GM19438 (cell line): ENCODE measurements around the gene ZNHIT1.
"Not testable (repeated sequence)": the region's sequence is repeated elsewhere in the genome, so short reads cannot be mapped to it uniquely, and the experiment has no call there.

Experiments
- ATAC-seq: cut with Tn5 transposase; IDR thresholded peaks from one replicate; pipeline ENCODE4 v1.9.1; 2021; ENCODE audit warnings: low read depth; ENCODE audit not compliant: unreplicated experiment

Gene ZNHIT1

DNA sequence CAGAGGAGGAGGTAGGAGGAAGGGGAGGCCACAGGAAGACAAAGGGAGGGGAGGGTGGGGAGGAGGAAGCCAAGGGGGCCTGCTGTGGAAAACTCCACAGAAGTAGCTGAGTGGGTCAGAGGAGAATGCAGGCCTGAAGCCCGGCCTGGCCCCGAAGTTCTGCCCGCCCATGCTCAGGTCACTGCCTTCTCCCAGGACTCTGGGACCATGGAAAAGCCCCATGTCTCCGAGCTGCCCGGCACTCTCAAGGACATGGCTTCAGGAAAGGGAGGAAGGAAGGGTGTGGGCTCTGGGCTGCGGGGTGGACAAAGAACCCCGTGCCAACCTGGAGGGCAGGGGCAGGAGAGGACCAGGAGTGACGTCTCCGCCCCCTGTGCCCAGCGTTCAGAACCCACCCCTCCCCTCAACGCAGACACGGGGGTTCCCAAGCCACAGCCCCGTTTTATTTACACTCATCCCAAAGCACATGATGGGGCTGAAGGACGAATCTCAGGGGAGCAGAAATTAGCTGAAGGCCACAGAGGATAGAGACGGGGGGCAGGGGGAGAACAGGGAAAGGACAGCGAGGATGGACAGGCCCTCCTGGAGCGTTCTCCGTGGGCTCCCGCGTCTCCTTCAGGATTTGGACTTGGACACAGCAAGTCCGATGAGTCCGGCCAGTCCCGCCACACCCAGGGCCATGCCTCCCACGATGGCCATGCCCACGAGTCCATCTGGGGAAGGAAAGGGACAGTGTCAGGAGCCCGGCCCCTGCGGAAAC lies 21.4 kb downstream of the ZNHIT1 start:
- ATAC-seq = no peak

DNA sequence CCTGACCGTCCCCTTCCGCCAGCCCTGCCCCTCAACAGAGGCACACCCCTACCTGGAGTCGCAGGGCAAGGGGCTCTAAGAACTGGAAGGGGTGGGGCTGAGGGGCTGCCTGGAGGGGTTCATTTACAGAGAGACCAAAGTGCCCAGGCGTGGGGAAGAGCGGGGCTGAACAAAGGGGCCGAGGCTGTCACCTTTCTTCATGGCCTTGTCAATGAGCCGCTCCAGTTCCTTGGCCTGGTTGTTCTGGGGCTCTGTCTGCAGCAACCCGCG lies 21.9 kb downstream of the ZNHIT1 start:
- ATAC-seq = no peak

DNA sequence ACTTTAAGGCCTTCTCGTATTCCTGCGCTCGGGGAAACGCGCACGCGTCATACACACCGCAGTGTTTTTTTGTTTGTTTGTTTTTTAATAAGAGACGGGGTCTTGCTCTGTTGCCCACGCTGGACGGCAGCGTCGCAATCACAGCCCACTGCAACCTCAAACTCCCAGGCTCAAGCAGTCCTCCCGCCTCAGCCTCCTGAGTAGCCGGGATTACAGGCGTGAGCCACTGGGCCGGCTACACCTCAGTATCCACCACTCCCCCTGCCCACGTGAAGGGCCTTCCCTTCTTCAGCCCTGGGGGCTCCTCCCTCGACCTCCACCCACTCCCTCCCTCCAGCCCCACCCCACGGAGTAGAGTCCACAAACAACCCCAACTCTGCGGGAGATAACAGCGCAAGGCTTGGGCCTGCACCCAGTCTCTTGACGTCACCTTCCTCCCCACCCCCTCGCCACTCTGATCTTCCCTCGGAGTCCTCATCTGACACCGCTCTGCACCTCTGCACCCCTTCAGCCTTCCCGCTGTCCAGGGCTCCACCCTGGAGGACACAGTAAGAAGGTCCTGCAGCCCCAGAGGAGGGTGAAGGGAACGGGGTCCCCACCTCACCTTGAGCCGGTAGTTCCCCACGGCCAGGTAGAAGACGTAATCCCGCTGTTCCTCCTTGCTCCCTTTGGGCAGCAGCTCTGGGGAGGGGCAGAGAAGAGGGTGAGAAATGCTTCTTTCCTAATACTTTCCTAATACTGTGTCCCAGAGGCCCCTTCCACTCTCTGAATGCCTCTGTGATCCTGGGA lies 22.5 kb downstream of the ZNHIT1 start:
- no peak for ATAC-seq

DNA sequence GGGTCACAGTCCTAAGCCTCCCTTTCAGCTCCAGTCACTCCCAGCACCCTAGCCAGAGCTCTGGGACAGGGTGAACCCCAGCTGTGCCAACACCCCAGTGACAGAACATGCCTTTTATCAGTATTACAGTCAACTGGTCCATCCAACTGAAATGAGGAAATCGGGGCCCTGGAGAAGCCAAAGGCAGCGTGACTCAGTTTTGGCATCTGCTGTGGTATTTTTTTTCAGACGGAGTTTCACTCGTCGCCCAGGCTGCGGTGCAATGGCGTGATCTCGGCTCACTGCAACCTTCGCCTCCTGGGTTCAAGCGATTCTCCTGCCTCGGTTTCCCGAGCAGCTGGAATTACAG lies 23.0 kb downstream of the ZNHIT1 start:
- no peak for ATAC-seq

DNA sequence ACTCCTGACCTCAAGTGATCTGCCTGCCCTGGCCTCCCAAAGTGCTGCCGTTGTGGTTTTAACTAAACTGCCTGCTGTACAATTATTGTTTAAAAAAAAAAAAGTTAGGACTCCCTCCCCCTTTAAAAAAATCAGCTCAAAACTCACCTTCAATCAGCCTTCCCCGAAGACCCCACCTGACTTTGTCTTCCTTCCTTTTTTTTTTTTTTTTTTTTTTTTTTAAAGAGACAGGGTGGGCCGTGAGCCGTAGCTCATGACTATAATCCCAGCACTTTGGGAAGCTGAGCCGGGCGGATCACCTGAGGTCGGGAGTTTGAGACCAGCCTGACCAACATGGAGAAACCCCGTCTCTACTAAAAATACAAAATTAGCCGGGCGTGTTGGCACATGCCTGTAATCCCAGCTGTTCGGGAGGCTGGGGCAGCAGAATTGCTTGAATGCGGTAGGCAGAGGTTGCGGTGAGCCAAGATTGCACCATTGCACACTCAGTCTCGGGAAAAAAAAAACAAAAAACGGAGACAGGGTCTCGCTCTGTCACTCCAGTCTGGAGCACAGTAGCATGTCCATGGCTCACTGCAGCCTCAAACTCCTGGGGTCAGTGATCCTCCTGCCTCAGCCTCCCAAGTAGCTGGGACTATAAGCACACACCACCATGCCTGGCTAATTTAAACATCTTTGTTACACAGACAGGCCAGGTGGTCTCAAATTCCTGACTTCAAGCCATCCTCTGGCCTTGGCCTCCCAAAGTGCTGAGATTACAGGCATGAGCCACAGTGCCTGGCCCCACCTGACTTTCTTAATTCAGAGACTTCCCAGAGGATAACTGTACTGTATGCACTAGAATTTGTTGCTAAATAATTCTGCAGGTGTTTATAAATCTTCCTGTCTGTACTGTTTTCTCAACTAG lies 23.7 kb downstream of the ZNHIT1 start:
- ATAC-seq = no peak

DNA sequence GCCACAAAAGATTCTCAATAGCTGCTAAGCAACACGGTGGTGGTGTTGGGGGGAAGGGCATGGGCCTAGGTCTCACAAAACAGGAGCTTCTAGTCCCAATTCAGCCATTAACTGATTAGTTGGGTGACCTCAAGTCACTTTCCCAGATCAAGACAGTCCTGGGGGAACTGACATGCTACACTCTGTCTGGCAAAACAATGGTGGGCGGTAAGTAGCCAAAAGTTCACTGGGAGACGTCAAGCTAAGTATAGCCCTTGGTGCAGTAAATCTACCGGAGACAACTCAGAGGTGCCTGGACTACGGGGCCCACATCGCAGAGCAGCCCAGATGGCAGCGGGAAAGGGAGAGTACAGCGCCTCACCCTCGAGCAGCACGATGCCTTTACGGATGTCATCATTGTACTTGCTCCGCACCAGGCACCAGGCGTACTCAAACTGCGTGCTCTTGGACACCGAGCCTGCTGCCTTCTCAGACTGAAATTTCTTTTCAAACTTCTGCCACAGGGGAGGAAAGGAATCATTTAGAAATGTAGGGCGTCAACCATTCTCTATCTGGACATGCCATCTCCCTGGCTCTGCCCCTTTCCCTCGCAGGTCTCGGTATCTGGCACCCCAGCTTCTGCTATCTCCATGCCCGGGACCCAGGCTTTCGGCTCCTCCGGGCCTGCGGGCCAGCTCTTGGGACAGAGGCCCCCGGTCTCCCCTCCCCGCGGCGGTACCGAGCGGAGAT lies 25.8 kb downstream of the ZNHIT1 start:
- no peak for ATAC-seq

DNA sequence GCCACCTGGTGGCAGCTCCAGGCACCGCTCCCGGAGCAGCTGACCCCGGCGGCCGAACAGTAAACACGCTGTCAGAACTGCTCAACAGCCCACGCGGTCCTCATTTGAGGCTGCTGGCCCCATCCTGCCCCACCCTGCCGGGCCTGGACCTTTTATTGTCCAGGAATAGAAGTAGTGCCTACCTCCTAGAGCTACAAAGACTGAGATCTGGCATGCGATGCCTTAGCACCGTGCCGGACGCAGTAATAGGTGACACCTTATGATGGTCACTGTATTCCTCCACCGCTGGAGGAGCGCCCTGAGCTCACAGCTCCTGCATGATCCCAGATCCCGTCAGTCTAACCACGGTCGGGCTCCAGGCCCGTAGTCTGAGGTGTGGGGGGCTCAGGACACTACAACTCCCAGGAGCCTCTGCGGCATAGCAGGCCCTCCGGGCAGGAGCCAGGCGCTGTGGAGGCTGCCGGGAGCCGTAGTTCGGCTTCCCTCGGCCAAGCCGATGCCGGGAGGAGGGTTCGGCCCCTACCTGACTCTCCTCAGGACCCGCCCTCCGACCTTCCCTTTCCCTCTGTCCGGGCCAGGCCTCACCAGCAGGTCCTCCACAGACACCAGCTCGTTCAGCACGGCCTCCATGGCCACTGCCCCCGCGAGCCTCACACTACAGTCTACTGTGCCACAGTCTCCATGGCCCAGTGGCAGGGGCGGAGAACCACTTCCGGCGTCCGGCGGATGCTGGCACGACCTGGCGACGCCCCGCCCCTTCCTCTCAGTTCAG lies 26.6 kb downstream of the ZNHIT1 start, which contains the start of gene FIS1:
FIS1 (minus strand) TSS at position 707 of the 772 bp plus-strand sequence; CDS start at position 630, 77 bp downstream.
- ATAC-seq = peak; percentile 91

DNA sequence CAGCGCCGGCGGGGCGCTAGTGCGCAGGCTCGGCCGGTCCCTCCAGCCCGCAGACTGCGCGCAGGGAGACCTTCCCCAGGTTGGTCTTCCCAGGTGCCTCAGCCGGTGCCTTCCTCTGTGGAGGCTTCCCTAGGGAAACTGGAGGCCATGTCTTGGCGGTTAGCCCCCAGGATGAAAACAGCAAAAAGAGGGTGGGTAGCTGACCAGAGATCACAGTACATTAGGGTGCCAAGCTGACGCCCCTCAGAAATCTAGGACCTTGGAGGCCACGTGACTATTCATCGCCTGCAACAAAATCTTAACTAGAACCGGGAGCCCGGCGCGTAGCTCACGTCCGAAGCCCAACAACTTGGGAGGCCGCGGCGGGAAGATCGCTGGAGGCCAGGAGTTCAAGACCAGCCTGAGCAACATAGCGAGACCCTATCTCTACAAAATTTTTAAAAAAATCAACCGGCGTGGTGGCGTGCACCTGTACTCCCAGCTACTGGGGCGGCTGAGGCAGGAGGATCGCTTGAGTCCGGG lies 27.2 kb downstream of the ZNHIT1 start:
- ATAC-seq = no peak

DNA sequence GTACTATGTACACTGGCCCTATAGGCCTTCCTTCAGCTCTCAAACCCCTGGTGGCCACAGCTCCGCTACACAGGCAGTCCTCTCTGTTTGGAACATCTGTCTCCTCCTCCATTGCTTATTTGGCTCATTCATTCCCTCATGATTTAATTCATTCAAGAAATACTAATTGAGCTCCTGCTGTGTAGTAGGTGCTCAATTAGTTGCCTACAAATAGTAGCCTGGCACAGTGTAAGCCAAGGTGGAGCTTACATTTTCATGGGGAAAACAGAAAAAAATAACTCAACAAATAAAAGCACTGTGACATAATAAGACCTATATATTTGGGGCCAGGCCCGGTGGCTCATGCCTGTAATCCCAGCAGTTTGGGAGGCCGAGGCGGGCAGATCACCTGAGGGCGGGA lies 30.3 kb downstream of the ZNHIT1 start:
- ATAC-seq = no peak

DNA sequence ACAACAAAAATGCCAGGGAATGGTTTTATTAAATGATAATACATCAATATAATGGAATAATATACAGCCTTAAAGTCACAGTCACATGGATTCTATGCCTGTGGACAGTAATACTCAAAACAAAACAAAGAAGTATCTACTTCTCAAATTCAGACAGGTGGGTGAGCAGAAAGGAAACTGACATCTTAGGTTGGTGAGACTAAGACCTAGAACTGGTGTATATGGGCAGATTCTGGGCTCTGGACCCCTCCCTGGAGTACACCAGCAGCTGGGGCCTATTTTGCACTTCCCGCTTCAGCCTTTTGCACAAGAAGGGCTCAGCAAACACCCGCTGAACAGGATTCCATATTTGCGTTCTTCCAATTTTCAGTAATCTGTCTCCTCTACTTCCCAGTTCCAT lies 32.4 kb downstream of the ZNHIT1 start:
- ATAC-seq = no peak

DNA sequence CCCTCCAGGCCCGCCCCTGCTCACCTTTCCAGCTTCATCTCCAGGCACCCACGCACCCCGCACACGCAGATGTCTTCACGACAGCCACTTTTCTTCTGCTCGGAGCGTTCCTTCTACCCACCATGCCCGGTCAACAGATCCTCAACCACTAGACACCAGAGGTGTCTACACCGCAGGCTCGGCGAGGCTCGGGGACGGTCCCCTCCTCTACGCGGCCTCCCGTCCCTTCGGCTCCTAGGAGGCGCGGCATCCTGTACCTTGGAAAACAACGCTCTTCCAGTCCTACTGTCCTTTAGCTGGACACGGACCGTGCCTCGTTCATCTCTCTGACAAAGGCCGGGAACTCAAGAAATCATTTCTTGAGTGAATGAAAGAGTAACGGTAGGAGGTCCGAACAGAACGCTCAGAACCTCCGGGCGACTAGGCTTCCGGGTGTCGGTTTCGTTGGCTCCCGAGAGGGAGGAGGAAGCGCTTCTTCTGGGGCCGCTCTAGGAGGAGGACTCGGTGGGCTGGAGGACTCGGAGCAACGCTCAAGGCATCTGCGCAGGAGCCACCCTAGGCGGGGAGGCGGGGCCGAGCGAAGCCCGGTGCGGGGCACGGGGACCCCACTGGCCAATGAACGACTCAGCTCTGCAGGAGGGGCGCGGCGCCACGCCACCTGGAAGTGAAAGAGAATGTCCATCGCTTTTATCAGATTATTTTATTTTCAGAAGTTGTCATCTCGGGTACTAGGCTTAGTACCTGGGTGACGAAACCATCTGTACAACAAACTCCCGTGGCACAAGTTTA lies 34.1 kb downstream of the ZNHIT1 start:
- ATAC-seq = peak; percentile 90

DNA sequence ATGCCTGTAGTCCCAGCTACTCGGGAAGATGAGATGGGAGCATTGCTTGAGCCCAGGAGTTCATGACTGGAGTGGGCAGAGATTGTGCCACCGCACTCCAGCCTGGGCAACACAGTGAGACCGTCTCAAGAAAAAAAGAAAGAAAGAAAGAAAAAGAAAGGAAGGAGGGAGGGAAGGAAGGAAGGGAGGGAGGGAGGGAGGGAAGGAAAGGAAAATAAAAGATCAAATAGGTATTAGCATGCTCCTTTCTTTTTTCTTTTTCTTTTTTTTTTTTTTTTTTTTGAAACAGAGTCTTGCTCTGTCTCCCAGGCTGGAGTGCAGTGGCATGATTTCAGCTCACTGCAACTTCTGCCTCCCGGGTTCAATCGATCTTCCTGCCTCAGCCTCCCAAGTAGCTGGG lies 35.2 kb downstream of the ZNHIT1 start:
- ATAC-seq = not testable (repeated sequence)

DNA sequence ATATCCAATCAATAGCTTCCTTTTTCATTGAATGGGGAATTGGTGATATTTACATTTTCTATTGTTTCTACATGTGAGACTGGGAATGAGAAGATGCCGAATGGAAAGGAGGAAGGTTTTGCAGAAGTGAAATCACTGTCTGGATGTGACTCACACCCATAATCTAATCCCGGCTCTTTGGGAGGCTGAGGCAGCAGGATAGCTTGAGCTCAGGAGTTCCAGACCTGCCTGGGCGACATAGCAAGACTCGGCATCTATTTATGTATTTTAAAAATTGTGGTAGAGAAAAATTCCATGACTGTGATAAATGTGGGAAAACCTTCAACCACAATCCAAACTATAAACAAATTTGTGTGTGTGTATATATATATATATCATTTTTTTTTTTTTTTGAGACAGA lies 37.8 kb downstream of the ZNHIT1 start:
- no peak for ATAC-seq

DNA sequence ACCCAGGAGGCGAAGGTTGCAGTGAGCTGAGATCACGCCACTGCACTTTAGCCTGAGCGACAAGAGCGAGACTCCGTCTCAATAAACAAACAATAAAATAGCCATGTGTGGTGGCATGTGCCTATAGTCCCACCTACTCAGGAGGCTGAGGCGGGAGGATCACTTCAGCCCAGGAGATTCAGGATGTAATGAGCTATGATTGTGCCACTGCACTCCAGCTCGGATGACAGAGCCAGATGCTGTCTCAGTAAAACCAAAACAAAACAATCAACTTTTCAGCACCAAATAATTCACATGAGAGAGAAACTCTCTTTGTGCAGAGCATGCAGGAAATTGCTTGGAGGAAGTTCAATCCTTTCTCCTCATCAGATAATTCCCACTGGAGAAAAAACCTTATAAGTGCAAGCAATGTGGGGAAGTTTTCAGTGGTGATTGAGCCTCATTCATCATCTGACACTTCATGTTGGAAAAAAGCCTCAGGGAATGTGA lies 40.3 kb downstream of the ZNHIT1 start:
- ATAC-seq = no peak

DNA sequence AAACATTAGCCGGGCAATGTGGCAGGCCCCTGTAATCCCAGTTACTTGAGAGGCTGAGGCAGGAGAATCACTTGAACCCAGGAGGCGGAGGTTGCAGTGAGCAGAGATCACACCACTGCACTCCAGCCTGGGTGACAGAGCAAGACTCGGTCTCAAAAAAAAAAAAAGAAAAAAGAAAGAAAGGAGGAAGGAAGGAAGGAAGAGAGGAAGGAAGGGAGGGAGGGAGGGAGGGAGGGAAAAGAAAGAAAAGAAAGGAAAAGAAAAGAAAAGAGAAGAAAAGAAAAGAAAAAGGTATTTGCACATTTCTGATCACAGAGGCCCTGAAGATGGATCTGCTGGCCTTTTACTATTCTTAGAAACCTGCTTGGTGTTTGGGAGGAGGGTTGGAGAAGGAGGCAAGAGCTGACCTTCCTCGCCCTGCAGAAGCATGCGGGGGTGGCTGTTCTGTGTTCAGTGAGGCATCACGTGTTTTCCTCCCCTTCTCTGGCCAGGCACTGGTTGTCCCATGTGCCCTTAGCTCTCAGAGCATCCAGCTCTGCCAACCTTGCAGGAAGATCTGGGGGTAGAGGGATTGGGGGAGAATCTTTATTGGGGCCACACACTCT lies 46.2 kb downstream of the ZNHIT1 start:
- ATAC-seq = not testable (repeated sequence)

DNA sequence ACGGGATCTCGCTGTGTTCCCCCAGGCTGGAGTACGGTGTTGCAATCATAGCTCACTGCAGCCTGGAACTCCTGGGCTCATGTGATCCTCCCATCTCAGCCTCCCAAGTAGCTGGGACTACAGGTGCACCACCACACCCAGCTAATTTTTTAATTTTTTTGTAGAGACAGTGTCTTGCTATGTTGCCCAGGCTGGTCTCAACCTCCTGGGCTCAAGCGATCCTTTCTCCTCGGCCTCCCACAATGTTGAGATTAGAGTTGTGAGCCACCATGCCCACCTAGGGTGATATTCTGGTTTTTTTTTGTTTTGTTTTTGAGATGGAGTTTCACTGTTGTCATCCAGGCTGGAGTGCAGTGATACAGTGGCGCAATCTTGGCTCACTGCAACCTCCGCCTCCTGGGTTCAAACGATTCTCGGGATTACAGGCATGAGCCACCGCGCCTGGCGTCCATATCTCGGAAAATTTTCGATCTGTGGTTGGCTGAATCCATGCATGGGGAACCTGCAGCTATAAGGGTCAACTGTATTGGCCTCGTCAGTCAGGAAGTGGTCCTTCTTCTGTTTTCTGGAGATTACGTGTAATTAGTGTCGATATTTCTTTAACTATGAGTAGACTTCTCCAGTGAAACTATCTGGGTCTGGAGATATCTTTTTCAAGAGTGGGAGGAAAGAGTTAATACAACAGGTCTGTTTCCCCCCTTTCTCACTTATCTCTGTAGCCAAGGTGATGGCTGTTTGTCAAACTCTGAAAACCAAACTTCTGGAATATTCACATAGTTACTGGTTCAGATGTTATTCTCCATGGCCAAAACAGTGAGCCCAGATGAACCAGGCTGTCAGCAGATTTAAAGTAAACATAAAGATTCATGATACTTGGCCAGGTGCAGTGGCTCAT lies 47.9 kb downstream of the ZNHIT1 start:
- ATAC-seq = no peak

DNA sequence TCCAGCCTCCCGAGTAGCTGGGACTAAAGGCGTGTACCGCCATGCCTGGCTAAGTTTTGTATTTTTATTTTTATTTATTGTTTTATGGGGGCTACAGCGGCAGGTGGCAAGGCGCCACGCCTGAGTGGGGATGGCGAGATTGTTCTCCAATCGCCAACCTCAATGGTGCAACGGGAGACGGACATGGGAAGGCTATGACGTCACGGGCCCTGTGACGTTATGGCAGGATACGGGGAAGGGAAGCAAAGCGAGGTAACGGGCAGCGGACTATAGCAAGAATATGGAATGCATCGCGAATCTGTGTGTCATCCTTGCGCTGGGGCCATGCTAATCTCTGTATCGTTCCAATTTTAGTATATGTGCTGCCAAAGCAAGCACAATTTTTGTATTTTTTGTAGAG lies 51.7 kb downstream of the ZNHIT1 start:
- ATAC-seq = no peak
